Activated CD4-positive, alpha-beta T cell treated with anti-CD3 and anti-CD28 coated beads for 24 hours (primary cell): Measurements from ENCODE around the gene PER3.

Experiments
- DNase-seq, 2 donors: peaks; one replicate each; pipeline ENCODE4 v3.0.0-alpha.2; 2020; ENCODE audit warnings: low read depth in 2 of 2

The PER3 gene

GRCh38 chr1:7833035-7833434 is 48.9 kb downstream of the PER3 start:
- DNase-seq, result no peak

GRCh38 chr1:7838714-7839113 is 54.6 kb downstream of the PER3 start:
- no peak for DNase-seq

- DNase-seq, result no peak
Observed at GRCh38 chr1:7839526-7839925, 55.4 kb downstream of the PER3 start.

- DNase-seq, result no peak
Observed at GRCh38 chr1:7842517-7842916, 58.4 kb downstream of the PER3 start.

DNA sequence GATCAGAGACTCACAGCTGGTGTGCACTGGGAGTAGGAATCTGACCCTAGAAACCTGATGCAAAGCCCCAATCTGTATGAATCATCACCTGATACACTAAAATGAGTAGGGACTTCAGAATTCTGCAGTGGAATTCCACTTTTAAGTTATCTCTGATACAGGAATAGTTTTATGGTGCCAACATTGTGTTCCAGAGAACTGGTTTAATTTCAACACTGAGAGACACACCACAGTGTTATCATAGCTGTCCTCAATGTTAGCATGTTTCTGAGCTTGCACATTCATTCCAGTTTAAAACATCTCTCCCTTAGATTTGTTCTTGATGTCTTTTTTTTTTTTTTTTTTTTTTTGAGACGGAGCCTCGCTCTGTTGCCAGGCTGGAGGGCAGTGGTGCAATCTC is 61.7 kb downstream of the PER3 start:
- DNase-seq, result no peak

DNA sequence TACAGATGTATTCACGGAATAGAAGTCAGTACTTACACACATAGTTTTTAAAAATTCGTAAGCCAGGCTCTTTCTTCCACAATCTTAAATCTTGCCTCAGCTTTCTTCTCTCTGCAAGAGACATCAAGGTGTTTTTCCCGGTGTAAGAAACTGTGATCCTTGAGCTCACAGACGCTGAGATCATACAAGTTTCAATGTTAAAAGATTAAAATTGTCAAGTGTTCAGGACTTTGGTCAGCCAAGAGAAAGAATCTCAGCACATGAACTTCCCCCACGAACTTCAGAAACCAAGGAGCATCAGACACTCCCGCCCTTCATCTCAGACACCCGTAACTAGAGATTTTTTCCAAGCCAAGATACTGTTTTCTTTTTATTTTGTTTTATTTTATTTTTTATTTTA is 62.6 kb downstream of the PER3 start:
- no peak for DNase-seq

- DNase-seq, result no peak
Observed at GRCh38 chr1:7847599-7847998, 63.5 kb downstream of the PER3 start.

DNA sequence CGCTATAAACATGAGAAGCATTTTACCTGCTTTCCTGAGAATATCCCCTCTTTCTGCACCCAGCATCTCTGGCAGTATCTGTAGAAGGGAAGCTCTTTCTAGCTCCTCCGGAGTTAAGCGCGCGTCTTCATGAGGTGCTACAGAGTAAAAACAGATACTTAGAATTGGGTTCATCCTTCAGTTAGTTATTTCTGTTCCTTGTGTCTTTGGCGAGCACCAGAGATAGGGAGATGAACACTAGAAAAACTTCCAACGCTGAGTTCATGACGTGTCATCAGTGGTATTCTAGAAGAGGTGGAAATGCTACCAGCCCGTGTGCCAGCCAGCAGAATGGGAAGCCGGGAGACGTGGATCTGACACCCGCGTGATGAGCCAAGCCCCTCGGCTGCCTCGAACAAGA is 66.7 kb downstream of the PER3 start:
- no peak for DNase-seq

- DNase-seq, result no peak
Observed at GRCh38 chr1:7852804-7853683, 69.0 kb downstream of the PER3 start, which contains the start of gene UTS2. Gene UTS2 (minus strand): TSS chr1:7853065. CDS start chr1:7853003, 62 bp downstream.

- no peak for DNase-seq
Observed at GRCh38 chr1:7853684-7854026, 69.6 kb downstream of the PER3 start.

DNA sequence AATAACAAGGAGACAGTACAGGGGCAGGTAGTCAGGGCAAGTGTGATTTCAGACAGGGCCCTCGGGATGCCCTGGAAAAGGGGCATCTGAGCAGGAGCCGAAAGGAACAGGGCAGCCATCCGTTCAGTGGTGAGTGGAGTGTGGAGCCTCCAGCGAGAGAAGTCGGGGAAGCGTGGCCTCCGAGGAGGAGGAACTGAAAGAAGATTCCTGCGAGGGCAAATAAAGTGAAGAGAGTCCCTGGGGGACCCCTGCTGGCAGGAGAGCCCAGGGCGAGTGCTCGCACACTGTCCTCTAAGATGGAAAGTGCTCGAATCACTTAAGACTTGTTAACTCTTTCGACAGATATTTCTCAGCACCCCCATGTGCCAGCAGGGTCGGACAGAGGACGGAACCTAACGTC is 72.3 kb downstream of the PER3 start:
- DNase-seq, result no peak

- no peak for DNase-seq
Observed at GRCh38 chr1:7857000-7857399, 72.9 kb downstream of the PER3 start.

DNA sequence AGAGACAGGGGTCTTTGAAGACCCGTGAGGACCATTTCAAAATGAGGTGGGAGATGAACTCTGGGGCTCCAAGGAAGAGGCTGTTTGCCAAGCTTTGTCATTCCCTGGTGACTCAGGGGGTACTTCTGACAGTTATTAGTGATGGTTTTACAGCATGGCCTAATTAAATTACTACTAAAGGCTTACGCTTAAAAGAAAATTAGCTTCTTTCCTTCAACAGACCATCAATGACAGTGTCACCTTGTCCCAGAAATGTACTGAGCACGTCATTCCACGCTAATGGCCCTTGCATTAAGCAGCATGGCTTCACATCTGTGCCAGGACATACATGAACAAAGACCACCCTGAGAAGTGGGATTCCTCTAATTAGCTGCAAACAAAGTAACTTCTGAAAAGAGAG is 73.9 kb downstream of the PER3 start:
- no peak for DNase-seq

- DNase-seq, result no peak
Observed at GRCh38 chr1:7859406-7859805, 75.3 kb downstream of the PER3 start.

- DNase-seq, result no peak
Observed at GRCh38 chr1:7860130-7860529, 76.0 kb downstream of the PER3 start.

DNA sequence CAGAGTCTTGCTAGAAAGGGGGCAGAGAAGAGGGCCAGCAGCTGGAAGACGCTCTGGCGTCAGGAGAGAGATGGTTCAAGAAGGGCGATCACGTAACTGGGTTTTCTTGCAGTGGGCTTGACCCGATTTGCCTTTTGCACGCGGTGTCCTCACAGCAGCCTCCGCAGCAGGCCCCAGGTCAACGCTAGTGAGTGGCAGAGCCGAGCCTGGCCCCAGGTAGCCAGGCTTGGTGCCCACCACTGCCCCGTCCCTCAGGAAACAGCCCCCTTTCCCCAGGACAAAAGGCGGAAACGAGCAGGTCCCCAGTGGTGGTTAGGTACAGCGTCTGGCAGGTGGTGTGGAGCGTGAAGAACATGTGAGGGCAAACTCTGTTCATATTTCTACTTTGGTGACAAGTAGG is 77.4 kb downstream of the PER3 start:
- no peak for DNase-seq

DNA sequence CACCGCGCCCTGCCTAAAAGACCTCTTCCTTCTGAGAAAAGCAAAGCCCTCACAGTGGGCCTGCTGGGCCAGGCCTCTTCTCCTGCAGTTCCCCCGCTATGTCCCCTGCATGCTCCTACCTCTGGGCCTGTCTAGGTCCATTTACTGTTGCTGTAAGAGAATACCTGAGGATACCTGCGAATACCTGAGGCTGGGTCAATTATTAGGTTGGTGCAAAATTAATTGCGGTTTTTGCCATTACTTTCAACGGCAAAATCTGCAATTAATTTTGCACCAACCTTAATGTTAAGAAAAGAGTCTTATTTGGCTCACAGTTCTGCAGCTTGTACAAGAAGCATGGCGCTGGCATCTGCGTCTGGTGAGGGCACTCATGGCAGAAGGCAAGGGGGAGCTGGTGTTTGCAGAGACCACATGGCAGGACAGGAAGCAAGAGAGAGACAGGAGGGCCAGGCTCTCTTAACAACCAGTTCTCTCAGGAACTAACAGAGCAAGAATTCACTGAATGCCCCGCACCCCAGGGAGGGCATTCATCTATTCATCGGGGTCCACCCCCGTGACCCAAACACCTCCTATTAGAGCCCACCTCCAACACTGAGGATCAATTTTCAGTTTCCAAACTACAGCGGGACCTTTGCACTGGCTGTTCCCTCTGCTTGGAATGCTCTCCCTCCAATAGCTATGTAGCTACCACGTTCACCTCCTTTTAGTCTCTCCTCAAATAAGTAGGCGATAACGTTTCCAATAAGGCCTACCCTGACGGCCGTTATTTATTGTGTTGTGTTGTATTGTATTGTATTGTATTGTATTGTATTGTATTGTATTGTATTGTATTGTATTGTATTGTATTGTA is 78.3 kb downstream of the PER3 start:
- no peak for DNase-seq

GRCh38 chr1:7863756-7864328 is 79.8 kb downstream of the PER3 start:
- no peak for DNase-seq

DNA sequence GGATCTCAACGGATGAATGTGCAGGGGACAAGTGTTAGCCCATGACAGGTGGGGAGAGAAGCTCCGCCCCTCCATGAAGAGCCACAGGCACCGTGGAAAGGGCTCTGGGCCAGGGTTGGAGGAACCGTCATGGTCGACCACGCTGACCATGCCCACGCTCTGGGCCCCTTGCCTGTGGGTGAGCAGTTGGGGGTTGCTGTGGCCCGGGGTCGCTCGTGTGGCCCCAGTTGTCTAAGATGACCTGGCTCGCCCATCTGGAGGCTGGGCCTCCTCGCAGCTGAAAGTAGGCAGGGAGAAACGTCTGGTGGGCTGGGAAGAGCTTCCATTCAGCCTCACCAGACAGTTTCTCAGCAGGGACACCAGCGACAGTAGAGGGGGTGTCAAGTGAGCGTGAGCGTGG is 81.9 kb downstream of the PER3 start:
- no peak for DNase-seq

GRCh38 chr1:7868070-7868780 is 84.1 kb downstream of the PER3 start:
- no peak for DNase-seq

DNA sequence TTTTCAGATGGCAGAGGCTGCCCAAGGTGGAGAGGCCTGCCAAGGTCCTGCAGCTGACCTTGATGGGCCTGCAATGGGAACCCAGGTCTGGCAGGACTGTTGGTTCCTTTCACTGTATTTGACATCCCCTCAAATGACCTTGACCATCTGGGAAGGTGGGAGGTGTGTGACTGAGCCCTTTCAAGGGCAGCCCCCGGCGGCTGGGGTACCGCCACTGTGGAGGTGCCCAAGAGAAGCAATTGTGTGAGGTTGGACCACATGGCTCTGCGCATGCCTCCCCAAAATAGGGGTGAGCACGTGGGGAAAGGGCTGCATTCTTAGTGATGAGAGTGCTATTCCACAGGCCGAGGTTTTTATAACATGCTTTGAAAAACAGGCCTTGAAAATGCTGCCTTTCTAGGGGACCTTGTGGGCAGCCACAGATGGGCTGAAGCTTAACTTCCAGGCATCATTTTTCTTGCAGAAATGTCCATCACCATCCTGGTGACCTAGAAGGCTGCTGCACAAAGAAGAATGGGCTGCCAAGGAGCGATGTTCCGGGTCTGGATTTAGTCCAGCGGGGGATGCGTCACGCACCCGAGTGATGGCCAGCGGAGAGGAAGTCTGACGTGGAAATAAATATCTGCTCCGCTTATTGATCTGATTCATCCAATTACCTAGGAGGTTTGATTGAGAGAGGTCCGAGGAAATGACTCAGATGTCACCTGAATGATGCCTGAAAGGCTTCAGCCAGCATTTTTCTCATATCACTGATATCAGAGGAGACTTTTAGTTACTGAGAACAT is 85.2 kb downstream of the PER3 start:
- DNase-seq, result no peak
